Prostate gland (tissue), 2 donors: ENCODE data around the gene AGAP6. TPM values are rescaled to one million over a fixed set of nuclear protein-coding genes. Genes with fewer than 3 reads are reported as not detected.
"Not testable (repeated sequence)": the region's sequence is repeated elsewhere in the genome, so short reads cannot be mapped to it uniquely, and the experiment has no call there.

Experiments used
- DNase-seq: peaks from one replicate; pipeline ENCODE4 v3.0.0-alpha.2; 2019; ENCODE audit warnings: low spot score
- H3K27ac ChIP-seq, 2 donors: fragments of 200-600 bp; sonication (generic); 2 replicates each; pipeline ENCODE4 v1.5.1; 2017 to 2019
- H3K27me3 ChIP-seq: fragments of 200-600 bp; sonication (generic); replicated peaks from 2 replicates; pipeline ENCODE4 v1.5.1; 2019; ENCODE audit not compliant: insufficient read depth
- H3K36me3 ChIP-seq, 2 donors: fragments of 200-600 bp; sonication (generic); 1 replicate in 1 of 2; 2 replicates in 1 of 2; pipeline versions ENCODE4 v1.5.1 to v1.8.1; 2017 to 2019
- H3K4me1 ChIP-seq: fragments of 200-600 bp; sonication (generic); replicated peaks from 2 replicates; pipeline ENCODE4 v1.5.1; 2019
- H3K4me3 ChIP-seq, 2 donors: fragments of 200-600 bp; sonication (generic); 2 replicates each; pipeline ENCODE4 v1.5.1; 2017 to 2019
- H3K9me3 ChIP-seq: fragments of 200-600 bp; sonication (generic); 2 replicates; pipeline ENCODE4 v1.5.1; 2017
- POLR2AphosphoS5 ChIP-seq: sonication (generic); formaldehyde crosslinking; IDR thresholded peaks from one replicate; pipeline ENCODE4 v1.6.1; 2017; ENCODE audit warnings: antibody characterized with exemption
- WGBS: methylation state at CpG from one replicate; pipeline ENCODE4 v1.1.5; 2018; 5-methylcytosine and 5-hydroxymethylcytosine counted together
- intact Hi-C: fragments of 100-400 bp; cut with DNase I; formaldehyde crosslinking; loops from one replicate; pipeline ENCODE4 v1.14.2; 2022
- total RNA-seq, 2 donors: library from RNA; depleted of rRNA; stranded (reverse); fragments of >200 nt; gene quantifications; one replicate each; pipeline ENCODE4 v1.1.0, GENCODE V29; 2016

AGAP6 gene
- 10 to 100 TPM in 1 of 2 donors, 1 to 10 TPM in 1; 9.7 to 22.4 TPM for total RNA-seq

GRCh38 chr10:49988376-49988775 lies at the start of gene AGAP6:
TSS of gene AGAP6 (plus strand) at chr10:49988406. CDS start at chr10:49988716, 310 bp downstream.
- H3K36me3 ChIP-seq, DNase-seq, H3K27ac ChIP-seq, H3K4me3 ChIP-seq, H3K9me3 ChIP-seq, H3K27me3 ChIP-seq, intact Hi-C loops, H3K4me1 ChIP-seq: not testable (repeated sequence)
- 93% methylated on average over 13 of the region's 18 CpGs for WGBS

GRCh38 chr10:49941447-49942338 lies 46.5 kb upstream of the AGAP6 start, which contains the start of the genes PARG and TIMM23B:
TSS of gene PARG (minus strand) at chr10:49942027. CDS start at chr10:49941725, 302 bp downstream.
TSS of gene TIMM23B (plus strand) at chr10:49942053. CDS start at chr10:49942195, 142 bp downstream.
- under 1% methylated on average over 76 of the region's 81 CpGs for WGBS
- TF ChIP-seq POLR2AphosphoS5: peak; percentile 83
- intact Hi-C loops: not testable (repeated sequence)

DNA sequence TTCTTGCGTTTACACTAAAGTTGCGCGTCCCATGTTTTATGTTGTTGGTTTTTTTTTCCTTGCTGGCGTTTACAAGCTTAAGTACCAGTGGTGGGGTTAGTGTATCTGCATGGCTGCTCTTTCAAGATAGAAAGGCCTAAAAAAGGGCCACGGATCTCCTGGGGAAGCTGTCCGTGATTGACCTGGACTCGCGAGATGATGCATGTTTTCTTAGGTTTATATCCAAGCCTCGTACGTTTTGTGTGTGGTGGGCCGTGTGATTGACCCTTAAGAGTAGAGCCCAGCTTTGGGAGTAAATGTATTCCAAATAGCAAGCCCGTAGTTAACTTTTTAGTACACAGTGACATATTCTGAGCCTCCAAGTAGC lies 45.9 kb upstream of the AGAP6 start:
- DNase-seq, H3K27ac ChIP-seq, H3K4me1 ChIP-seq, H3K27me3 ChIP-seq, H3K36me3 ChIP-seq, H3K9me3 ChIP-seq, intact Hi-C loops: not testable (repeated sequence)
- under 1% methylated on average over 12 of the region's 12 CpGs for WGBS
- peak overlapping the region; percentile 66 to 86 for H3K4me3 ChIP-seq

More at GRCh38 chr10:49941447-49942338, 46.5 kb upstream of the AGAP6 start, which contains the start of the genes PARG and TIMM23B:
- not testable (repeated sequence) for H3K4me1 ChIP-seq, H3K9me3 ChIP-seq, H3K36me3 ChIP-seq, H3K27me3 ChIP-seq
- H3K27ac ChIP-seq: peak within 1 kb of the TSS in 1 of 2 donors; percentile 31
- H3K4me3 ChIP-seq: peak within 1 kb of the TSS; percentile 66 to 86
- peak; percentile 56 for DNase-seq

- intact Hi-C loops, H3K27me3 ChIP-seq, H3K4me3 ChIP-seq, H3K36me3 ChIP-seq, H3K9me3 ChIP-seq, DNase-seq, H3K27ac ChIP-seq, H3K4me1 ChIP-seq: not testable (repeated sequence)
- 91% methylated on average over 2 of the region's 2 CpGs for WGBS
Measured at GRCh38 chr10:49943607-49944006, 44.6 kb upstream of the AGAP6 start.

GRCh38 chr10:49948142-49948541 lies 40.1 kb upstream of the AGAP6 start:
- H3K27me3 ChIP-seq, H3K4me3 ChIP-seq, H3K36me3 ChIP-seq, DNase-seq, intact Hi-C loops, H3K4me1 ChIP-seq, H3K9me3 ChIP-seq, H3K27ac ChIP-seq: not testable (repeated sequence)
- WGBS: 96% methylated on average over 1 of the region's 2 CpGs

DNA sequence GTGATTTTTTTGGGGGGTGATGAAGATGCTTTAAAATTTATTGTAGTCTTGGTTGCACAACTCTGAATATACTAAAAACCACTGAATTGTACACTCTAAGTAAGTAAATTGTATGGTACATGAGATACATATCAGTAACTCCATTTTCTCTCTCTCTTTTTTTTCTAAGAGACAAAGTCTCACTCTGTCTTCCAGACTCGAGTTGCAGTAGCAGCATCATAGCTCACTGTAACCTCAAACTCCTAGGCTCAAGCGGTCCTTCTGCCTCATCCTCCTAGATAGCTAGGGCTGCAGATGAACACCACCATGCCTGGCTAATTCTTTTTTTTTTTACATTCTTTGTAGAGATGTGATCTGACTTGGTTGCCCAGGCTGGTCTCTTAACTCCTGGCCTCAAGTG lies 39.5 kb upstream of the AGAP6 start:
- H3K9me3 ChIP-seq, H3K36me3 ChIP-seq, intact Hi-C loops, DNase-seq, H3K4me1 ChIP-seq, H3K27ac ChIP-seq, H3K27me3 ChIP-seq, H3K4me3 ChIP-seq: not testable (repeated sequence)
- 96% methylated on average over 2 of the region's 2 CpGs for WGBS

GRCh38 chr10:49952006-49952405 lies 36.2 kb upstream of the AGAP6 start:
- H3K4me1 ChIP-seq, DNase-seq, H3K27ac ChIP-seq, H3K27me3 ChIP-seq, H3K36me3 ChIP-seq, H3K9me3 ChIP-seq, intact Hi-C loops, H3K4me3 ChIP-seq: not testable (repeated sequence)
- 60% methylated on average over 3 of the region's 3 CpGs for WGBS

DNA sequence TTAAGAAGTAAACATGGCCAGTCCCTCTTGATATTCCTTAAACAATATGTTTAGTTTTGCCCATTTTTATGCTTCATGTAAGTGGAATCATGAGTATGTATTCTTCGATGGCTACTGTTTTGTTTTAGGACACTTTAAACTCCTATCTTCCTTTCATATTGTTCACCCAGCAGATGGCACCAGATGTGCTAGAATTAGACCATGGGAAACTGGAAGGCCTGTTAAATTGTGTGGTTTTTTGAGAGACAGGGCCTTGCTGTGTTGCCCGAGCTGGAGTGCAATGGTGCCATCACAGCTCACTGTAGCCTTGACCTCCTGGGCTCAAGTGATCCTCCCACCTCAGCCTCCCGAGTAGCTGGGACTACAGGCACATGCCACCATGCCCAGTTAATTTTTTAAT lies 35.1 kb upstream of the AGAP6 start:
- H3K4me3 ChIP-seq, H3K4me1 ChIP-seq, H3K27ac ChIP-seq, intact Hi-C loops, DNase-seq, H3K27me3 ChIP-seq, H3K36me3 ChIP-seq, H3K9me3 ChIP-seq: not testable (repeated sequence)
- 72% methylated on average over 3 of the region's 3 CpGs for WGBS

DNA sequence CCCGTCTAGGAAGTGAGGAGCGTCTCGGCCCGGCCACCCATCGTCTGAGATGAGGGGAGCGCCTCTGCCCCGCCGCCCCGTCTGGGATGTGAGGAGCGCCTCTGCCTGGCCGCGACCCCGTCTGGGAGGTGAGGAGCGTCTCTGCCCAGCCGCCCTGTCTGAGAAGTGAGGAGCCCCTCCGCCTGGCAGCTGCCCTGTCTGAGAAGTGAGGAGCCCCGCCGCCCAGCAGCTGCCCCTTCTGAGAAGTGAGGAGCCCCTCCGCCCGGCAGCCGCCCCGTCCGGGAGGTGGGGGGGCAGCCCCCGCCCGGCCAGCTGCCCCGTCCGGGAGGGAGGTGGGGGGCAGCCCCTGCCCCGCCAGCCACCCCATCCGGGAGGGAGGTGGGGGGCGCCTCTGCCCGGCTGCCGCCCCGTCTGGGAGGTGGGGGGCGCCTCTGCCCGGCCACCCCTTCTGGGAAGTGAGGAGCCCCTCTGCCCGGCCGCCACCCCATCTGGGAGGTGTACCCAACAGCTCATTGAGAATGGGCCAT lies 17.8 kb upstream of the AGAP6 start:
- H3K36me3 ChIP-seq, intact Hi-C loops, H3K4me3 ChIP-seq, H3K9me3 ChIP-seq, H3K4me1 ChIP-seq, H3K27me3 ChIP-seq, DNase-seq, H3K27ac ChIP-seq: not testable (repeated sequence)
- WGBS: 98% methylated on average over 18 of the region's 37 CpGs

DNA sequence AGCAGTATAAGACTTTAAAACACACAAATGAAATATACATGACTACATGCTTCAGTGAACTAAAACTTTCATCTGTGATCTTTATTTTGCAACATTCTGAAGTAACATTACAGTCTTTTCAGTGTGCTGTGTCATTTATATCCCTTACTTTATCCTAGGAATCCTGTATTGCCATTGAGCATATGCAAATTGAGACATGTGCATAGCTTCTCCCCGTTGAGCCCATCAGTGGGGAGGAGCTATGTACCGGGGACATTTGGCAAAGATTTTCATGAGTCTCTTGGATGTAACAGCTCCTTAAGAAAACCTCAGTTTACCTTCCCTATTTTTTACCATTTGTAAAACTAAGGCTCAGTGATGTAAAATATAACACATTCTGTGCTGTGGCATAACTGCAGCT lies 16.7 kb upstream of the AGAP6 start:
- H3K27ac ChIP-seq, H3K4me3 ChIP-seq, H3K4me1 ChIP-seq, H3K9me3 ChIP-seq, H3K27me3 ChIP-seq, intact Hi-C loops, DNase-seq, H3K36me3 ChIP-seq: not testable (repeated sequence)
- 62% methylated on average over 2 of the region's 2 CpGs for WGBS

- DNase-seq, intact Hi-C loops, H3K4me1 ChIP-seq, H3K4me3 ChIP-seq, H3K9me3 ChIP-seq, H3K27me3 ChIP-seq, H3K36me3 ChIP-seq, H3K27ac ChIP-seq: not testable (repeated sequence)
- WGBS: 87% methylated on average over 3 of the region's 3 CpGs
Measured at GRCh38 chr10:49972094-49972493, 16.1 kb upstream of the AGAP6 start.

- H3K27me3 ChIP-seq, H3K36me3 ChIP-seq, DNase-seq, intact Hi-C loops, H3K4me3 ChIP-seq, H3K4me1 ChIP-seq, H3K27ac ChIP-seq, H3K9me3 ChIP-seq: not testable (repeated sequence)
- WGBS: 91% methylated on average over 3 of the region's 3 CpGs
Measured at GRCh38 chr10:49977756-49978155, 10.4 kb upstream of the AGAP6 start.
